HepG2 (cell line): ENCODE measurements around the gene CPT1A. TPM values are rescaled to one million over a fixed set of nuclear protein-coding genes. Genes with fewer than 3 reads are reported as not detected.
A peak's percentile ranks its signal among the peaks of the same experiment; 100 is the strongest.

ENCODE experiments used
- MAZ ChIP-seq, 2 experiments: sonication (generic) in 1 of 2; formaldehyde crosslinking in 1 of 2; IDR thresholded peaks; 2 replicates each; pipeline versions ENCODE4 v1.5.0 to v1.6.1; 2012 to 2020; ENCODE audit warnings: low read depth in 2 of 2, mild to moderate bottlenecking in 2 of 2, borderline replicate concordance in 1 of 2, improper control_type of control experiment in 1 of 2, low read length in 1 of 2, missing genetic modification reagents in 1 of 2, moderate library complexity in 1 of 2
- POGZ ChIP-seq: sonication (generic); formaldehyde crosslinking; IDR thresholded peaks from 2 replicates; pipeline ENCODE4 v1.4.0; 2020; ENCODE audit warnings: mild to moderate bottlenecking, missing genetic modification reagents
- REPIN1 ChIP-seq: sonication (generic); formaldehyde crosslinking; IDR thresholded peaks from 2 replicates; pipeline ENCODE4 v1.8.0; 2022; ENCODE audit warnings: missing genetic modification reagents, low read depth, mild to moderate bottlenecking, borderline replicate concordance
- SNAI1 ChIP-seq: sonication (generic); formaldehyde crosslinking; IDR thresholded peaks from 2 replicates; pipeline ENCODE4 v1.5.0; 2020; ENCODE audit warnings: mild to moderate bottlenecking, missing genetic modification reagents, borderline replicate concordance
- ZBTB7B ChIP-seq: sonication (generic); formaldehyde crosslinking; IDR thresholded peaks from 2 replicates; pipeline ENCODE4 v1.4.0; 2020; ENCODE audit warnings: missing genetic modification reagents
- ZC3H13 ChIP-seq: sonication (generic); formaldehyde crosslinking; IDR thresholded peaks from 2 replicates; pipeline ENCODE4 v1.8.1; 2023; ENCODE audit warnings: mild to moderate bottlenecking, missing genetic modification reagents, moderate library complexity
- ZNF446 ChIP-seq: sonication (generic); formaldehyde crosslinking; IDR thresholded peaks from 2 replicates; pipeline ENCODE4 v1.5.0; 2020; ENCODE audit warnings: mild to moderate bottlenecking, missing genetic modification reagents
- ZNF772 ChIP-seq: sonication (generic); formaldehyde crosslinking; IDR thresholded peaks from 2 replicates; pipeline ENCODE4 v1.5.0; 2020; ENCODE audit warnings: mild to moderate bottlenecking, missing genetic modification reagents
- polyA plus RNA-seq, 8 experiments: library from polyadenylated mRNA; depleted of rRNA in 3 of 8; stranded (reverse) in 7 of 8; unstranded in 1 of 8; fragments of >200 nt; fragmentation: Illumina TruSeq in 4 of 8; extraction: Trizol in 4 of 8; gene quantifications; 2 replicates each; pipeline versions ENCODE4 v1.2.1 to v1.2.3, GENCODE V29; 2011 to 2016; ENCODE audit warnings: low read depth in 4 of 8, missing spikeins in 1 of 8, mixed read lengths in 1 of 8; ENCODE audit not compliant: insufficient read depth in 1 of 8
- total RNA-seq, 5 experiments: library from RNA; depleted of rRNA; stranded (reverse); fragments of >200 nt; fragmentation: Illumina TruSeq; extraction: Trizol; gene quantifications; 2 replicates each; pipeline ENCODE4 v1.2.3, GENCODE V29; 2016; ENCODE audit warnings: low read depth in 1 of 5
- TF ChIP-seq, protein P1 (sequence below): sonication (generic); formaldehyde crosslinking; IDR thresholded peaks from 2 replicates; pipeline ENCODE4 v1.9.0; 2021; ENCODE audit warnings: mild to moderate bottlenecking, missing genetic modification reagents
- TF ChIP-seq, protein P2 (sequence below): sonication (generic); formaldehyde crosslinking; conservative IDR thresholded peaks from 2 replicates; pipeline ENCODE4 v1.8.1; 2023; ENCODE audit warnings: missing genetic modification reagents
- TF ChIP-seq, protein P3 (sequence below): sonication (generic); formaldehyde crosslinking; IDR thresholded peaks from 2 replicates; pipeline ENCODE4 v1.5.0; 2020; ENCODE audit warnings: missing genetic modification reagents
- TF ChIP-seq, protein P4 (sequence below): sonication (generic); formaldehyde crosslinking; IDR thresholded peaks from 2 replicates; pipeline ENCODE4 v1.8.0; 2022; ENCODE audit warnings: missing genetic modification reagents, mild to moderate bottlenecking, borderline replicate concordance
- TF ChIP-seq, protein P5 (sequence below): sonication (generic); formaldehyde crosslinking; IDR thresholded peaks from 2 replicates; pipeline ENCODE4 v1.8.0; 2022; ENCODE audit warnings: mild to moderate bottlenecking, missing genetic modification reagents, moderate library complexity

The CPT1A gene
- total and polyA plus RNA-seq, 2 of the 13 experiments (the other 11 are each of a cell fraction or from before 2014, with no cell fraction given) = 7.0 to 7.1 TPM

DNA sequence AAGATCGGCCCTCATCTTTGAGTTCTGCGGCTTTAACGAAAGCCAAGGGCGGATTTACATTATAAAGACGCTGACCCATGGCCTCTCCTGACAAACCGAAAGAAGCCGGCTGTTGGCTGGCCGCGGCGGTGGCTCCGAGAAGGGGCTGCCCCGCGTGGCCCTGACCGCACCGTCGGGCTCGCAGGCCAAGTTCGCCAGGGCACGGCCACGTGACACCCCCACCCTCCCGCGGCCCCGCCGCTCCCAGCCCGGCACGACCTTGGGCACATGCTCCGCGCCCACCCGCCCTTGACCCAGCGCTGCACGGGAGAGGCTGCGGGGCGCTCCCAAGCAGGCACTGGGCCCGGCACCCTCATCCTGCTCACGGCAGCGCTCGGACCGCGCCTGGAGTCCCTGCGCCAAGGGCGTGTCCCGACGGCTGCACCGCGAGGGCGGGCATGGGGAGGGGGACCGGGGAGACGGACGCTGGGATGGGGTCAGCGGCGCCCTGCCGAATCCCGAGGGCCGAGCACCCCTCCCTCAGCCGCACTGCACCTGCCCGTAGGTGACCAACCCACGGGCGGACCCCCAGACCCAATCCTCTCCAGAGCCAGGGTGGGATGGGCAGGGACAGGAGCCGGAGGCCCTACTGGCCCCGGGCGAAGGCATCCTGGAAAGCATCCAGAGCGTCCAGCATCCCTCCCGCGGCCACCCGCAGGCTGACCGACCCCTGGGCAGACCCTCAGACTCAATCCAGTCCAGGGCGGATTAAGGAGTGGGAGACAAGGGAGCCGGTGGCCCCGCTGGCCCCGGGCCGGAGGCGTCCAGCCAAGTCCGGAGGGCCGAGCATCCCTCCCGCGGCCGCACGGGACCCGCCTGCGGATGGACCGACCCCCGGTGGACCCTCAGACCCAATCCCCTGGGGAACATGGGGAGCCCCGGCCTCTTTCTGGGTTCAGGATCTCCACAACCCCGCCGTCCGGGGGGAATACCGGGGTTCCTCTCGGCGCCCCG lies 759 bp downstream of the CPT1A start (continued):
- TF ChIP-seq, protein P1, sequence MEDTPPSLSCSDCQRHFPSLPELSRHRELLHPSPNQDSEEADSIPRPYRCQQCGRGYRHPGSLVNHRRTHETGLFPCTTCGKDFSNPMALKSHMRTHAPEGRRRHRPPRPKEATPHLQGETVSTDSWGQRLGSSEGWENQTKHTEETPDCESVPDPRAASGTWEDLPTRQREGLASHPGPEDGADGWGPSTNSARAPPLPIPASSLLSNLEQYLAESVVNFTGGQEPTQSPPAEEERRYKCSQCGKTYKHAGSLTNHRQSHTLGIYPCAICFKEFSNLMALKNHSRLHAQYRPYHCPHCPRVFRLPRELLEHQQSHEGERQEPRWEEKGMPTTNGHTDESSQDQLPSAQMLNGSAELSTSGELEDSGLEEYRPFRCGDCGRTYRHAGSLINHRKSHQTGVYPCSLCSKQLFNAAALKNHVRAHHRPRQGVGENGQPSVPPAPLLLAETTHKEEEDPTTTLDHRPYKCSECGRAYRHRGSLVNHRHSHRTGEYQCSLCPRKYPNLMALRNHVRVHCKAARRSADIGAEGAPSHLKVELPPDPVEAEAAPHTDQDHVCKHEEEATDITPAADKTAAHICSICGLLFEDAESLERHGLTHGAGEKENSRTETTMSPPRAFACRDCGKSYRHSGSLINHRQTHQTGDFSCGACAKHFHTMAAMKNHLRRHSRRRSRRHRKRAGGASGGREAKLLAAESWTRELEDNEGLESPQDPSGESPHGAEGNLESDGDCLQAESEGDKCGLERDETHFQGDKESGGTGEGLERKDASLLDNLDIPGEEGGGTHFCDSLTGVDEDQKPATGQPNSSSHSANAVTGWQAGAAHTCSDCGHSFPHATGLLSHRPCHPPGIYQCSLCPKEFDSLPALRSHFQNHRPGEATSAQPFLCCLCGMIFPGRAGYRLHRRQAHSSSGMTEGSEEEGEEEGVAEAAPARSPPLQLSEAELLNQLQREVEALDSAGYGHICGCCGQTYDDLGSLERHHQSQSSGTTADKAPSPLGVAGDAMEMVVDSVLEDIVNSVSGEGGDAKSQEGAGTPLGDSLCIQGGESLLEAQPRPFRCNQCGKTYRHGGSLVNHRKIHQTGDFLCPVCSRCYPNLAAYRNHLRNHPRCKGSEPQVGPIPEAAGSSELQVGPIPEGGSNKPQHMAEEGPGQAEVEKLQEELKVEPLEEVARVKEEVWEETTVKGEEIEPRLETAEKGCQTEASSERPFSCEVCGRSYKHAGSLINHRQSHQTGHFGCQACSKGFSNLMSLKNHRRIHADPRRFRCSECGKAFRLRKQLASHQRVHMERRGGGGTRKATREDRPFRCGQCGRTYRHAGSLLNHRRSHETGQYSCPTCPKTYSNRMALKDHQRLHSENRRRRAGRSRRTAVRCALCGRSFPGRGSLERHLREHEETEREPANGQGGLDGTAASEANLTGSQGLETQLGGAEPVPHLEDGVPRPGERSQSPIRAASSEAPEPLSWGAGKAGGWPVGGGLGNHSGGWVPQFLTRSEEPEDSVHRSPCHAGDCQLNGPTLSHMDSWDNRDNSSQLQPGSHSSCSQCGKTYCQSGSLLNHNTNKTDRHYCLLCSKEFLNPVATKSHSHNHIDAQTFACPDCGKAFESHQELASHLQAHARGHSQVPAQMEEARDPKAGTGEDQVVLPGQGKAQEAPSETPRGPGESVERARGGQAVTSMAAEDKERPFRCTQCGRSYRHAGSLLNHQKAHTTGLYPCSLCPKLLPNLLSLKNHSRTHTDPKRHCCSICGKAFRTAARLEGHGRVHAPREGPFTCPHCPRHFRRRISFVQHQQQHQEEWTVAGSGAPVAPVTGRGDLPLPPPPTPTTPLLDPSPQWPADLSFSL (CRISPR knock-in tag) = no peak
- TF ChIP-seq, protein P2, sequence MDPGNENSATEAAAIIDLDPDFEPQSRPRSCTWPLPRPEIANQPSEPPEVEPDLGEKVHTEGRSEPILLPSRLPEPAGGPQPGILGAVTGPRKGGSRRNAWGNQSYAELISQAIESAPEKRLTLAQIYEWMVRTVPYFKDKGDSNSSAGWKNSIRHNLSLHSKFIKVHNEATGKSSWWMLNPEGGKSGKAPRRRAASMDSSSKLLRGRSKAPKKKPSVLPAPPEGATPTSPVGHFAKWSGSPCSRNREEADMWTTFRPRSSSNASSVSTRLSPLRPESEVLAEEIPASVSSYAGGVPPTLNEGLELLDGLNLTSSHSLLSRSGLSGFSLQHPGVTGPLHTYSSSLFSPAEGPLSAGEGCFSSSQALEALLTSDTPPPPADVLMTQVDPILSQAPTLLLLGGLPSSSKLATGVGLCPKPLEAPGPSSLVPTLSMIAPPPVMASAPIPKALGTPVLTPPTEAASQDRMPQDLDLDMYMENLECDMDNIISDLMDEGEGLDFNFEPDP (CRISPR knock-in tag) = 0 out of 2 replicates have a peak, but pooled peaks have one; percentile 55
- TF ChIP-seq, protein P3, sequence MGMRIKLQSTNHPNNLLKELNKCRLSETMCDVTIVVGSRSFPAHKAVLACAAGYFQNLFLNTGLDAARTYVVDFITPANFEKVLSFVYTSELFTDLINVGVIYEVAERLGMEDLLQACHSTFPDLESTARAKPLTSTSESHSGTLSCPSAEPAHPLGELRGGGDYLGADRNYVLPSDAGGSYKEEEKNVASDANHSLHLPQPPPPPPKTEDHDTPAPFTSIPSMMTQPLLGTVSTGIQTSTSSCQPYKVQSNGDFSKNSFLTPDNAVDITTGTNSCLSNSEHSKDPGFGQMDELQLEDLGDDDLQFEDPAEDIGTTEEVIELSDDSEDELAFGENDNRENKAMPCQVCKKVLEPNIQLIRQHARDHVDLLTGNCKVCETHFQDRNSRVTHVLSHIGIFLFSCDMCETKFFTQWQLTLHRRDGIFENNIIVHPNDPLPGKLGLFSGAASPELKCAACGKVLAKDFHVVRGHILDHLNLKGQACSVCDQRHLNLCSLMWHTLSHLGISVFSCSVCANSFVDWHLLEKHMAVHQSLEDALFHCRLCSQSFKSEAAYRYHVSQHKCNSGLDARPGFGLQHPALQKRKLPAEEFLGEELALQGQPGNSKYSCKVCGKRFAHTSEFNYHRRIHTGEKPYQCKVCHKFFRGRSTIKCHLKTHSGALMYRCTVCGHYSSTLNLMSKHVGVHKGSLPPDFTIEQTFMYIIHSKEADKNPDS (CRISPR knock-in tag) = no peak
- no peak for TF ChIP-seq REPIN1 (CRISPR knock-in tag)
- TF ChIP-seq MAZ (IDR thresholded peaks at IDR 0.05; ENCODE audit: borderline replicate concordance, low read depth, low read length) = 0 out of 2 replicates have a peak, but pooled peaks have one; percentile 11
- TF ChIP-seq MAZ (CRISPR knock-in tag; IDR thresholded peaks at IDR 0.05; ENCODE audit: low read depth) = peak; percentile 84
- peak; percentile 41; the same call in 1 of the 2 replicates for TF ChIP-seq ZC3H13 (CRISPR knock-in tag)
- no peak for TF ChIP-seq SNAI1
- TF ChIP-seq, protein P4, sequence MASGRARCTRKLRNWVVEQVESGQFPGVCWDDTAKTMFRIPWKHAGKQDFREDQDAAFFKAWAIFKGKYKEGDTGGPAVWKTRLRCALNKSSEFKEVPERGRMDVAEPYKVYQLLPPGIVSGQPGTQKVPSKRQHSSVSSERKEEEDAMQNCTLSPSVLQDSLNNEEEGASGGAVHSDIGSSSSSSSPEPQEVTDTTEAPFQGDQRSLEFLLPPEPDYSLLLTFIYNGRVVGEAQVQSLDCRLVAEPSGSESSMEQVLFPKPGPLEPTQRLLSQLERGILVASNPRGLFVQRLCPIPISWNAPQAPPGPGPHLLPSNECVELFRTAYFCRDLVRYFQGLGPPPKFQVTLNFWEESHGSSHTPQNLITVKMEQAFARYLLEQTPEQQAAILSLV (CRISPR knock-in tag) = 0 out of 2 replicates have a peak, but pooled peaks have one; percentile 50
- TF ChIP-seq, protein P5, sequence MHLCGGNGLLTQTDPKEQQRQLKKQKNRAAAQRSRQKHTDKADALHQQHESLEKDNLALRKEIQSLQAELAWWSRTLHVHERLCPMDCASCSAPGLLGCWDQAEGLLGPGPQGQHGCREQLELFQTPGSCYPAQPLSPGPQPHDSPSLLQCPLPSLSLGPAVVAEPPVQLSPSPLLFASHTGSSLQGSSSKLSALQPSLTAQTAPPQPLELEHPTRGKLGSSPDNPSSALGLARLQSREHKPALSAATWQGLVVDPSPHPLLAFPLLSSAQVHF = no peak
- TF ChIP-seq ZBTB7B = peak; percentile 14; the same call in 1 of the 2 replicates
- peak; percentile 66; the same call in 1 of the 2 replicates for TF ChIP-seq ZNF772 (CRISPR knock-in tag)
- 0 out of 2 replicates have a peak, but pooled peaks have one; percentile 34 for TF ChIP-seq POGZ (CRISPR knock-in tag)
- TF ChIP-seq ZNF446 (CRISPR knock-in tag) = no peak; the same call in 1 of the 2 replicates
